Spleen (tissue), 7 donors: ENCODE measurements around the gene FGF2.

Experiments used
- CTCF ChIP-seq, 11 experiments: fragments of 200-600 bp in 7 of 11; fragments of 450-650 bp in 4 of 11; sonication (generic) in 4 of 11; IDR thresholded peaks in 8 of 11; conservative IDR thresholded peaks in 3 of 11; 1 replicate in 7 of 11; 2 replicates in 4 of 11; pipeline versions ENCODE4 v1.4.0 to v1.8.0; 2016 to 2021; ENCODE audit warnings: antibody characterized with exemption in 11 of 11, inconsistent platforms in 4 of 11, mild to moderate bottlenecking in 1 of 11
- POLR2A ChIP-seq, 3 donors: fragments of 450-650 bp; IDR thresholded peaks; one replicate each; pipeline ENCODE4 v1.5.1; 2017; ENCODE audit warnings: antibody characterized with exemption in 3 of 3, mild to moderate bottlenecking in 1 of 3
- POLR2AphosphoS5 ChIP-seq, 3 donors: sonication (generic); formaldehyde crosslinking; IDR thresholded peaks; one replicate each; pipeline ENCODE4 v1.5.1; 2017; ENCODE audit warnings: antibody characterized with exemption in 3 of 3
- donor health status: DM: no; HTN: no; CAD: no; lungs with moderate emphysema.
- donor health status: DM: no; HTN: no; CAD: no.
- donor health status: DM: no; HTN: no; CAD: no.

GRCh38 chr4:122895336-122895995 lies 68.8 kb downstream of the FGF2 start:
- TF ChIP-seq CTCF (IDR thresholded peaks at IDR 0.05 in 8 of 11, conservative IDR thresholded peaks at IDR 0.05 in 3 of 11): no peak
- no peak for TF ChIP-seq POLR2AphosphoS5 (IDR thresholded peaks at IDR 0.05)
- no peak for TF ChIP-seq POLR2A (IDR thresholded peaks at IDR 0.05)
